Measurements from ENCODE around the gene ACACA.

The ACACA gene

DNA sequence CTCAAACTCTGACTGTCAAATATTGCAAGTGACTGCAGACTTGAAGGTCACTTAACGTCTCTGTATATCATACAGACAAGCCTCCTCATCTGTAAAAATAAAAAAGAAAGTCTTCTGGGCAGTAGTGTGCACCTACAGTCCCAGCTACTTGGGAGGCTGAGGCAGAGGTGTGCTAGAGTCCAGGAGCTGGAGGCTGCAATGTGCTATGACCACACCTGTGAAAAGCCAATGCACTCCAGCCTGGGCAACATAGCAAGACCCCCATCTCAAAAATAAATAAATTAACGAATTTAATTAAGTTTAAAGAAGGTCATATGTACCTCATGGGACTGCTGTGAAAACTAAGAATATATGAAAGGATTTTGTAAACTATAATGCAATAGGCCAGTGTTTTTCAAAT is 65.8 kb downstream of the ACACA start:
- no peak for DNase-seq (ENCODE audit: extremely low spot score)
- POLR2A ChIA-PET = interaction anchor here (1.1 kb wide), 1 partner anchor 18 kb away, joined by 4 read pairs; no protein-coding TSS in a partner anchor
- CTCF ChIA-PET = no interaction called here
- TF ChIP-seq SP1 (IDR thresholded peaks at IDR 0.05) (no peak), SUZ12 (IDR thresholded peaks at IDR 0.05) (no peak), ELF4 (IDR thresholded peaks at IDR 0.05) (no peak), HDGF (IDR thresholded peaks at IDR 0.05; ENCODE audit: borderline replicate concordance) (no peak), FOXK2 (IDR thresholded peaks at IDR 0.05) (no peak), ARNT (IDR thresholded peaks at IDR 0.05) (no peak), TARDBP (IDR thresholded peaks at IDR 0.05) (no peak), NFRKB (IDR thresholded peaks at IDR 0.05) (no peak), FOXM1 (IDR thresholded peaks at IDR 0.05; ENCODE audit: borderline replicate concordance) (no peak), CTBP1 (IDR thresholded peaks at IDR 0.05; ENCODE audit: borderline replicate concordance) (no peak), BHLHE40 (IDR thresholded peaks at IDR 0.05; ENCODE audit: borderline replicate concordance) (no peak), LEF1 (IDR thresholded peaks at IDR 0.05; ENCODE audit: borderline replicate concordance) (no peak), ZNF384 (IDR thresholded peaks at IDR 0.05) (no peak), L3MBTL2 (conservative IDR thresholded peaks at IDR 0.05) (no peak), FOXA1 (IDR thresholded peaks at IDR 0.05) (no peak)
- TF ChIP-seq, protein P1, sequence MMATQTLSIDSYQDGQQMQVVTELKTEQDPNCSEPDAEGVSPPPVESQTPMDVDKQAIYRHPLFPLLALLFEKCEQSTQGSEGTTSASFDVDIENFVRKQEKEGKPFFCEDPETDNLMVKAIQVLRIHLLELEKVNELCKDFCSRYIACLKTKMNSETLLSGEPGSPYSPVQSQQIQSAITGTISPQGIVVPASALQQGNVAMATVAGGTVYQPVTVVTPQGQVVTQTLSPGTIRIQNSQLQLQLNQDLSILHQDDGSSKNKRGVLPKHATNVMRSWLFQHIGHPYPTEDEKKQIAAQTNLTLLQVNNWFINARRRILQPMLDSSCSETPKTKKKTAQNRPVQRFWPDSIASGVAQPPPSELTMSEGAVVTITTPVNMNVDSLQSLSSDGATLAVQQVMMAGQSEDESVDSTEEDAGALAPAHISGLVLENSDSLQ (IDR thresholded peaks at IDR 0.05) = no peak

DNA sequence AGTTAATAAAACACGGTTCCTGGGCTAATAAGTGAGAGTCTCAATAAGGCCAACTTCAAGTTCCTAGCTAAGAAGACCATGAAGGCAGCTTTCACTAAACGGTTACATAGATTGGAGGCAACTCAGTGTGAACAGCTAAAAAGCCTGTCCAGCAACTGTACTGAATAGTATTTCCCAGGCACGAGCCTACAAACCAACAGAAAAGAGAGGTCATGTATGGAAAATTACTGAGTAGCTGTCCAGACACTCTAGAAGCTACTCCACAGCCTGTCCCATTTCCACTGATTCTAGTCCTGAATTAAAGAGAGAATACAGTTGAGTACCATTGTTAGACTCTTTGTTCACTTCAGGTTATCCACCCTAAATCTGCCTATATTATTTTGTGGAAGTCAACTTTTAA is 67.3 kb downstream of the ACACA start:
- no peak for DNase-seq (ENCODE audit: extremely low spot score)
- POLR2A ChIA-PET = no interaction called here
- TF ChIP-seq BHLHE40 (IDR thresholded peaks at IDR 0.05; ENCODE audit: borderline replicate concordance) (no peak), LEF1 (IDR thresholded peaks at IDR 0.05; ENCODE audit: borderline replicate concordance) (no peak), ZNF384 (IDR thresholded peaks at IDR 0.05) (no peak), FOXM1 (IDR thresholded peaks at IDR 0.05; ENCODE audit: borderline replicate concordance) (no peak), FOXA1 (IDR thresholded peaks at IDR 0.05) (no peak), NFRKB (IDR thresholded peaks at IDR 0.05) (no peak), L3MBTL2 (conservative IDR thresholded peaks at IDR 0.05) (no peak), ELF4 (IDR thresholded peaks at IDR 0.05) (no peak), TARDBP (IDR thresholded peaks at IDR 0.05) (no peak), CTBP1 (IDR thresholded peaks at IDR 0.05; ENCODE audit: borderline replicate concordance) (no peak), HDGF (IDR thresholded peaks at IDR 0.05; ENCODE audit: borderline replicate concordance) (no peak), SUZ12 (IDR thresholded peaks at IDR 0.05) (no peak), SP1 (IDR thresholded peaks at IDR 0.05) (no peak), FOXK2 (IDR thresholded peaks at IDR 0.05) (no peak), ARNT (IDR thresholded peaks at IDR 0.05) (no peak)
- TF ChIP-seq, protein P1 (IDR thresholded peaks at IDR 0.05) = no peak
- CTCF ChIA-PET = no interaction called here

DNA sequence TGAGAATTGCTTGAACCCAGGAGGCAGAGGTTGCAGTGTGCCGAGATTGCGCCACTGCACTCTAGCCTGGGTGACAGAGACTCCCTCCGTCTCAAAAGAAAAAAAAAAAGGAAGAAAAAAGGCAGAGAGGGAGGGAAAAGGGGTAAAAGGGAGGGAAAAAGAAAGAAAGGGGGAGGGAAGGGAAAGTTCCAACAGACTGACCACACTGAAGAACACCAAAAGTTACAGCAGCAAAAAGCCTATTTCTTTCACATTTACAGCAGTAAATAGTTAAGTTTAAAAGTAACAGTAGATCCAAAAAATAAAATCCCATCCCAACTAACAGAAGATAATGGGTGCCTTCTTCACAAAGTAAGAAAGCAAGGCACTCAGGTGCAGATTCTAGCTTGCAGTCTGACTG is 67.8 kb downstream of the ACACA start:
- CTCF ChIA-PET = no interaction called here
- no peak for DNase-seq (ENCODE audit: extremely low spot score)
- no peak for TF ChIP-seq FOXK2 (IDR thresholded peaks at IDR 0.05)
- TF ChIP-seq BHLHE40 (IDR thresholded peaks at IDR 0.05; ENCODE audit: borderline replicate concordance) = no peak
- no peak for TF ChIP-seq ZNF384 (IDR thresholded peaks at IDR 0.05)
- TF ChIP-seq NFRKB (IDR thresholded peaks at IDR 0.05) = no peak
- TF ChIP-seq ELF4 (IDR thresholded peaks at IDR 0.05) = no peak
- TF ChIP-seq SP1 (IDR thresholded peaks at IDR 0.05) = no peak
- TF ChIP-seq L3MBTL2 (conservative IDR thresholded peaks at IDR 0.05) = no peak
- no peak for TF ChIP-seq FOXM1 (IDR thresholded peaks at IDR 0.05; ENCODE audit: borderline replicate concordance)
- no peak for TF ChIP-seq HDGF (IDR thresholded peaks at IDR 0.05; ENCODE audit: borderline replicate concordance)
- TF ChIP-seq CTBP1 (IDR thresholded peaks at IDR 0.05; ENCODE audit: borderline replicate concordance) = no peak
- POLR2A ChIA-PET = no interaction called here

DNA sequence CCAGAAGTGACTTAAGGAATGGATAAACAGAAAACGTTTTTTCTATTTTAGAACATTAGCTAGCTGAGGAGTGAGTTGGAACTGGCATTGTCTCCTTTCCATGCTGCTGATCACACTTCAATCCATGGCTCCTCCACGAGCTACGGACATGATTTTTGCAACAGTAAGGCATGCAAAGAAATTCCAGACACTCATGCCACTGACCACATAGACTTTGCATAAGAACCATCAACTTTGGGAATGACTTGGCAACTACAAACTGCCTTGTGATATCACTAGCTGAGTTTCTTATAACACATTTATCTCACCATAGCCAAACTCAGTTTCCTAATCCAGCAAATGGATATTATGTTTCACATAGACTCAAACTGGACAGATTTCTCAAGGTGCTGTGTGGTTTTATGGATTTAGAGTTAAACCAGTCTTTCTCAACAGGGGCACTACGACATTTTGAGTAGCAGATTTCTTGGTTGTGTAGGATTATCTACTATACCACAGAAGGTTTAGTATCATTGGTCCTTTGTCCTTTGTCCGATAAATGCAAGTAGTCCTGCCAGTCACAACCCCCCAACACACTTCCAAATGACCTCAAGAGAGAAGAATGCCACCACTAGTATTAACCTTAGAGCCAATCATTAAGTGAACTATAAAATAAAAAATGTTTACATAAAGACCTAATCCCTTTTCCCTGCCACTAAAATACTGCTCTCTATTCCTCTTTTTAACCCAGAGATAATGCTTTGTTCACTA is 79.1 kb downstream of the ACACA start:
- ChIA-PET POLR2A (no interaction called here), CTCF (no interaction called here)
- TF ChIP-seq LEF1 (IDR thresholded peaks at IDR 0.05; ENCODE audit: borderline replicate concordance) (no peak), BHLHE40 (IDR thresholded peaks at IDR 0.05; ENCODE audit: borderline replicate concordance) (no peak), SUZ12 (IDR thresholded peaks at IDR 0.05) (no peak), ARNT (IDR thresholded peaks at IDR 0.05) (no peak), L3MBTL2 (conservative IDR thresholded peaks at IDR 0.05) (no peak), FOXM1 (IDR thresholded peaks at IDR 0.05; ENCODE audit: borderline replicate concordance) (no peak), HDGF (IDR thresholded peaks at IDR 0.05; ENCODE audit: borderline replicate concordance) (no peak), TARDBP (IDR thresholded peaks at IDR 0.05) (no peak), FOXA1 (IDR thresholded peaks at IDR 0.05) (no peak), NFRKB (IDR thresholded peaks at IDR 0.05) (no peak)
- DNase-seq (ENCODE audit: extremely low spot score) = no peak

DNA sequence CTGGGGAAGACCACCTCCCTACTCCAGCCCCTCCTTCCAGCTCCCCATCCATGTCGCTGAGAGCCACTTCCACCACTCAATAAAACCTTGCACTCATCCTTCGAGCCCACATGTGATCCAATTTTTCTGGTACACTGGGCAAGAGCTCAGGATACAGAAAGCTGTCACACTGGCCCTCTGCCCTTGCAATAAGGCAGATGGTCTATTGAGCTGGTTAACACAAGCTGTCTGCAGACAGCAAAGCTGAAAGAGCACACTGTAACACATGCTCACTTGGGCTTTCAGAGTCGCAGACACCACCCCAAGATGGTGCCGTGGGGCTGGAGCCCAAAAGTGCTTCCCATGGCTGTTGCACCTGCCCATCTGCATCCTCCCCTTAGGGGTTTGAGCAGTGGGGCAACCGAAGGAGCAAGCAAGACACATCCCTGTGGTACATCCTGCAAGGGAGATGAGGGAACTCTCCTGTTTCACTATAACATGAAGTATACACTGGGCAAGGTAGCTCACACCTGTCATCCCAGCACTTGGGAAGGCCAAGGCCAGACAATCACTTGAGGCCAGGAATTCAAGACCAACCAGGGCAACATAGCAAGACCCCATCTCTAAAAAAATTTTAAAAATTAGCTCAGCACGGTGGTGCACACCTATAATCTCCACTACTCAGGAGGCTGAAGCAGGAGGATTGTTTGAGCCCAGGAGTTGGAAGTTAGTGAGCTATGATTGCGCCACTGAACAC is 83.6 kb downstream of the ACACA start:
- no peak for TF ChIP-seq ARNT (IDR thresholded peaks at IDR 0.05)
- TF ChIP-seq LEF1 (IDR thresholded peaks at IDR 0.05; ENCODE audit: borderline replicate concordance) = no peak
- TF ChIP-seq FOXM1 (IDR thresholded peaks at IDR 0.05; ENCODE audit: borderline replicate concordance) = no peak
- no peak for TF ChIP-seq CTBP1 (IDR thresholded peaks at IDR 0.05; ENCODE audit: borderline replicate concordance)
- no peak for TF ChIP-seq SUZ12 (IDR thresholded peaks at IDR 0.05)
- TF ChIP-seq NFRKB (IDR thresholded peaks at IDR 0.05) = no peak
- TF ChIP-seq FOXA1 (IDR thresholded peaks at IDR 0.05) = no peak
- no peak for TF ChIP-seq ZNF384 (IDR thresholded peaks at IDR 0.05)
- no peak for TF ChIP-seq ELF4 (IDR thresholded peaks at IDR 0.05)
- TF ChIP-seq TARDBP (IDR thresholded peaks at IDR 0.05) = no peak
- TF ChIP-seq L3MBTL2 (conservative IDR thresholded peaks at IDR 0.05) = no peak
- TF ChIP-seq SP1 (IDR thresholded peaks at IDR 0.05) = no peak
- TF ChIP-seq FOXK2 (IDR thresholded peaks at IDR 0.05) = no peak
- no peak for TF ChIP-seq HDGF (IDR thresholded peaks at IDR 0.05; ENCODE audit: borderline replicate concordance)
- TF ChIP-seq, protein P1 (IDR thresholded peaks at IDR 0.05) = no peak
- TF ChIP-seq BHLHE40 (IDR thresholded peaks at IDR 0.05; ENCODE audit: borderline replicate concordance) = no peak
- CTCF ChIA-PET = no interaction called here
- DNase-seq (ENCODE audit: extremely low spot score) = no peak
- POLR2A ChIA-PET = no interaction called here

Data from HEK293T (cell line).